GOT3 (cell line): Measurements from ENCODE around the gene DUSP1.

ENCODE experiments used
- DNase-seq: peaks from one replicate; lab custom pipeline; 2025; ENCODE audit warnings: mixed read lengths; lab: John Stamatoyannopoulos, UW

Gene DUSP1

DNA sequence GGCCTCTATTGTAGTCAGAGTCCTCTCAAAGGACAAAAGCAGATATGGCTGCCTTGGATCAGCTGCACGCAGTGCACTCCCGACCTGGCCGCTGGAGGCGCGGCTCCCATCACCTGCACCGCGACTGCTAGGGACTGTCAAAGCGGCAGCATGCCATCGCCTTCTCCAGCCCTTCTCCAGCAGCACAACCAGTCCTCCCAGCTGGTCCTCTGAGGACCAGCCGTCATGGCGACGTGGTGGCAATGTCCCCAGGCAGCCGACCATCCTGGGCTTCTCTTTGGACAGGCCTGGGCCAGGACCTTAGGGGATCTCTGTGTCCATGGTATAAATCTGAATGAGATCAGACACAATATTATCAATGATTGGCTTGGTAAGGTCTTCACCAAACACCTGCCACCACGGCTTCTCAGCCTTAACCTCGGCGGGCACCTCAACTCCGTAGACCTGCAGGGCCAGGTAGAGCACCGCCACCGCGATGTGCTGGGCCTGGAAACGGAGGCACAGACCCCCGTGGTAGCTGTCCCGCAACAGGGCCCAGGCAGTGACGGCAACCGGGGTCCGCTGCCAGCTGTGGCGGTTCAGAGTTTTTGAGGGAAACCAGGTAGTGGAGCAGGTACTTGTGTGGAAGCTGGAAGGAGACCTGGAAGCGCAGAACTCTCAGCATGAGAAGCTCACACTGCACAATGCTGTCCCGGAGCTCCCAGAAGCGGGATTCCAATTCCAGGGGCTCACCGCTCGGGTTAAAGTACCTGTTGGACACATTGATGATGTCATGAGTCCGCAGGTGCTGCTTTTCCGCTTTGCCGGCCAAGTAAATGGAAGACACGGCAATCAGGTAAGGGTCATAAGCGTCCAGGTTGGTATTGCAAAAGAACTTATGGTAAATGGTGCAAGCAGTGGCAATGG, 8.5 kb downstream of the DUSP1 start:
- no peak for DNase-seq

DNA sequence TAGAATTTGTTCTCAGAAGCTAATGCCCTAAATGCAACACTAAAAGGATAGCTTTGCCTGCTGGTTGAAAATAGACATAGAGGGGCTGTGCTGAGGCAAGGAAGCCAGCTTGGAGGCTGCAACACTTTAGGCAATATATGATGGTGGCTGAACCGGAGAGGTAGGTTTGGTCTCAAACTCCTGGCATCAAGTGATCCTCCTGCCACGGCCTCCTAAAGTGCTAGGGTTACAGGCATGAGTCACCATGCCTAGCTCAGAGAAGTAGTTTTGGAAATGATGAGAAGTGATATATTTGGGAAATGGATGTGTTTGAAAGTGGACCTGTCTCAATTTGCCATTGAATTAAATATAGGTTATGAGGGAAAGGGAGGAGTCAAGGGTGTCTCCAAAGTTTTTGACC, 10.0 kb downstream of the DUSP1 start:
- DNase-seq: no peak

DNA sequence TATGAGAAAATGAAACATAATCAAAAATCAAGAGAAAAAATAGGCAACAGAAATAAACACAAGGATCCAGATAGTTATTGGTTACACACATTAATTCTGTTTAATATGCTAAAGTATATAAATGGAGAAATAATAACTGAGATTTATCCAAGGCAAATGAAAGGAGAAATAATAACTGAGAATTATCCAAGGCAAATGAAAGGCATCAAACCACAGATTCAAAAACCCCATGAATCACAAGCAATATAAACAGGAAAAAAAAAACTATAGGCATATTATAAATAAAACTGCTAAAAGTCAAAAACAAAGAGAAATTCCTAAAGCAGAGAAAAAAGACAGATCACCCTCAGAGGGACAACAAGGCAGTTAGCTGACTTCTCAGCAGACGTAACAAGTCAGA, 10.9 kb downstream of the DUSP1 start:
- DNase-seq: no peak

DNA sequence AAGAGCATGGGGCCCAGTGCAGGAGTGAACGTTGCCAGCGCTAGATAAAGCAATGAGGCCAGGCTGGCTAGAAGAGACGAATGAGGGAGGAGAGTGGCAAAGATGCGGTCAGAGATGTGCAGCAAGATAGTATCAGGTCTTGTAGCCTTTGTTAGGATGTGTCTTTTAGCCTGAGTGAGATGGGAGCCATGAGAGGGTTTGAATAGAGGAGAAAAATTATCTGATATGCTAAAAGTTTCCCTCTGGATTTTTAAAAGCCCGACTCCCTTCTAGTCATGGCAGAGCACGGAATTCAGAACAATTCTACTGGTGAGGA, 12.2 kb downstream of the DUSP1 start:
- no peak for DNase-seq

DNA sequence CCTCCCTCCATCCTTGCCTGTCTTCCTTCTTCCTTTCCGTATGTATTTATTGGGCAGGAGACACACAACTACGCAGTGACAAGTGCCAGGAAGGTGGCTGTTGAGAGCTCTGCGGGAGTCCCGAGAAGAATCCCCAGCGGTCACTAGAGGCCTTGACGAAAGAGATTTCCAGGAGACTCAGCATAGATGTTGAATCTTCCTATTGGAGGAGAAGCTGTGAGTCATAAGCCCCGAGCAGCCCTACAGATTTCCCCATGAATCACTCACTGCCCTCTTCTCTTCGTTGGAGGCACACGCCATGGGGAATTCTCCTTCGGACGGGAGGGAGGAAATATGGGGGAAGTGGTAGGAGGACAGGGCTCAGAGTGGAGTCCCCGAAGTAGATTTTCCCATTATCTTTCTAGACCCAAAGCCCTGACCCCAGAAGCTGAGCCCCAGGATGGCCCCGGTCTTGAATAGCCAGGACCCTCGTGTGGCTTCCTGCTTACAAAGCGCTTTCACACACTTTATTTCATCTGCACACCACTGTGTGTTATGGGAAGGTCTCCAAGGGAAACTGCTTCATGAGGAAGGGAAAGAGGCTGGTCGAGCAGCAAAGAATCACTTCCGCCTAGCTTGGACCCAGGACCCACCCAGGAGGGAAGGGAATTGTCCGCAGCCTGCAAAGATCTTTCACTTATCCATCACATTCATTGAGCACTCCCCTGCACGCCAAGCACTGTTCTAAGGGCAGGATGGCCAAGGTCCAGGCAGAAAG, 12.7 kb downstream of the DUSP1 start:
- DNase-seq: peak; percentile 44

DNA sequence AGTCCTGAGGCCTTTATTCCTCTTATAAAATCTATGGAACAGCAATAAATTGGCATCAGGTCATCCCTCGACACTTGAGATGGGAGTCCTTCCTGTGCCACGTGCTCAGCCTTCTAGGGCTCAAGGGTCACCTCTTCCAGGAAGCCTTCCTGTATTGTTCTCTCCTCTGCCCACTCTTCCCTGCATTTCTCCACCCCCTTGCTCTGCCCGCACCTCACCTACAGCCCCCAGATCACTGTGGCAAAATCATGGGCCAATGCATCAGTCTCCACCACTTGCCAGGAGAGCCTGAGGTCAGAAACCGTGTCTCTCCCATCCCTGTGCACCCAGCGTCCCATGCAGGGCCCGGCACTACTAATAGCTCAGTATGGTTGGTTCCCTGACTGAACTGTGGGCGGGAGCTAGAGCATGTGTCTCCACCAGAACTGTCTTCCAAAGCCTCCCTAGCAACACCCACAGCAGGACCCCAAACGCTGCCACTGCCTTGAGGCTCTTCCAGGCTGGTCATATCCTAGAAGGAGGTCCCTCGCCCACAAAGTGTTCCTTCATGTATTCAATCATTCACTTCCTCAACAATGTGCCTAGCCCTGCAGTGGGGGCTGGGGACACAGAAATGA, 13.5 kb downstream of the DUSP1 start:
- DNase-seq: no peak

DNA sequence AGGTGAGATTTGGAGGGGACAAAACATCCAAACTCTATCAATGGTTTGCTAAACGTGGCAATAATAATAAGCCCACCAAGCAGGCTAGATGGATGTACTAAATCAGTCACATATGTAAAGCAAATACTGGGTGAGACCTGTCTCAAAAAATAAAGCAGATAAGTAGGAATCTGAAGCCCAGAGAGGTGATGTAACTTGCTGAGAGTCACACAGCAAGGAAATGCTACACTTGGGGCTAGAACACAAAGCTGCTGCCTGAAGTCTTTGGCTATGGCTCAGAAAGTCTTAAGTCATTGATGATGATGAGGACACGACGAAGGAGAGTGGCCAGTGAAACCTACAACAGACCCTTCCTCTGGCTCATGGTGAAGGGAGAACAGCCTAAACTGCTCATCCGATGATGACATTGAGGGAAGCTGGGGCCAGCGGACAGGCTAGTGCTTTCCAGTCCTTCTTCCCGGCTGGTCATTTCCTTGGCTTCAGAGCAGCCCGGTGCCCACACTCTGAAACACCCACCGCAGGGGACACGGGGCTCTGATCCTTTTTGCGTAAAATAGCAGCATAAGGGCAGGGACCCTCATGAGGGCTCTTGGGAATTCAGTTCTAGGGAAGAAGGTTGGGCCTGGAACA, 14.1 kb downstream of the DUSP1 start:
- no peak for DNase-seq

DNA sequence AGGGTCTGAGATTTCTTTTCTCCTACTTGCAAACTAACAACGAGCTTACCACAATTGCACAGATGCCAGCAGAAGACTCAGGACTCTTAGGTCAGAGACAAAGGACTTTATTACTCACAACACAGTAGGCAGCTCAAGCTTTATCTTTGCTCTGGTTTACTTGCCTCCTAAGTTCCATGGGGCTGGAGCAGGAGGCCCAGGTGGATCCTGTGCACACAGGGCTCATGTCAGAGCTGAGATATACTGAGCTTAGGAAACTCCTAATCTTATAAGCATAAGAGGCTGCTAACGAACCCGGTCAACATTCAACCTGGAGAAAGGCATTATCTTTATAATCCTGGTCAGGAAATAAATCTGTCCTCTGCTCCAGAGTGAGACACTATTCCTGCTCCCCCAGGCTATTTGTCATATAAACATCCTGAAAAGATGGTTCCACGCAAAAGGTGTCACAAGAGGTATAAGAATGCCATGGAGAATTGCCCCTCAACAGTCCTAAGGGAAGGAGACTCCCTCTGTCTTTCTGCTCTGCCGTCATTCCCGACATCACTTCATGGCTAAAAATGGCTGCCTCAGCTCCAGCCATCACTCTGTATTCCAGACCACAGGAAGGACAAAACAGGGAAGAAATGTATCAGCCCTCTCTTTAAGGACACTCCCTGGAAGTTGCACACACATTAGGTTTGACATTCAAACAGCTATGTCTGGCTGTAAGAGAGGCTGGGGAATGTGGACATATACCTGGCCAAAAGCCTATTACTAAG, 16.2 kb downstream of the DUSP1 start:
- DNase-seq: no peak

DNA sequence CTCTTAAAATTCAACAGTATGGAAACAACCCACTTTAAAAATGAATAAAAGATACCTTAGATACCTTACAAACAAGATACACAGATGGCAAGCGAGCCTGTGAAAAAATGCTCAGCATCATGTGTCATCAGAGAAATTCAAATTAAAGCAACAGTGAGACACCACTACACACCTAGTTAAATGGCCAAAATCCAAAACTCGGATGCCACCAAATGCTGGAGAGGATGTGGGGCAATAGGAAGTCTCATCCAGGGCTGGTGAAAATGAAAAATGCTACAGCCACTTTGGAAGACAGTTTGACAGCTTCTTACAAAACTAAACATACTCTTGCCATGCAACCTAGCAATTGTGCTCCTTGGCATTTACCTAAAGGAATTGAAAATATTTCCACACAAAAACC, 17.9 kb downstream of the DUSP1 start:
- DNase-seq: no peak

DNA sequence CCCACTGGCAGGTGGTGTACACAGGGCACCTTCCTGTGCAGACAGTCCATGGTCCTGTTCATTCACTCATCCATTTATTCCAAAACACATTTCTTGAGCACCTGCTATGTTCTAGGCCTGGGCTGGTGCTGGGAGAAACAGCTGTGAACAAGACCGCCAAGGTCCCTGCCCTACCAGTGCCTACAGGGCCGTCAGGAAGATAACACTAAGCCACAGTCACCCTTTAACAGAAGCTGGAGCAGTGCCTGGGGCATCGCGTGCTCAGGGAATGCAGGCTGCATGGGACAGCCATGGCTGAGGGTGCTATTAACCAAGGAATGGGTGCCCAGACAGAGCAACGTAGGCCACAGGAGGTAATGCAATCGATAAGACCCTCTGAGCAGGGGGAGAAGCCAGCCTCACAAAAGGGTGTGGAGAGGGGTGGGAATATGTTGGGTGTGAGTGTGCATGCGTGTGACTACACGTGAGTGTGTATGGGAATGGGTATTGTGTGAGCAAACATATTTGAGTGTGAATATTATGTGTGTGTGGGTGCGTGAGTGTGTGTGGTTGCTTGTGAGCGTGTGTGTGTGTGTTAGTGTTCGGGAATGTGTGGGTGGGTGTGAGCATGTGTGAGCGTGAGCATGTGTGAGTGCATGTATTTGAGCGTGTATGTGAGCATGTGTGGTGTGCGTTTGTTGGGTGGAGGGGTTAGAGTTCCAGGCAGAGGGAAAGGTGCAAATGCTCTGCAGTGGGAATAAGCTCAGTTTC, 19.1 kb downstream of the DUSP1 start:
- DNase-seq: no peak

DNA sequence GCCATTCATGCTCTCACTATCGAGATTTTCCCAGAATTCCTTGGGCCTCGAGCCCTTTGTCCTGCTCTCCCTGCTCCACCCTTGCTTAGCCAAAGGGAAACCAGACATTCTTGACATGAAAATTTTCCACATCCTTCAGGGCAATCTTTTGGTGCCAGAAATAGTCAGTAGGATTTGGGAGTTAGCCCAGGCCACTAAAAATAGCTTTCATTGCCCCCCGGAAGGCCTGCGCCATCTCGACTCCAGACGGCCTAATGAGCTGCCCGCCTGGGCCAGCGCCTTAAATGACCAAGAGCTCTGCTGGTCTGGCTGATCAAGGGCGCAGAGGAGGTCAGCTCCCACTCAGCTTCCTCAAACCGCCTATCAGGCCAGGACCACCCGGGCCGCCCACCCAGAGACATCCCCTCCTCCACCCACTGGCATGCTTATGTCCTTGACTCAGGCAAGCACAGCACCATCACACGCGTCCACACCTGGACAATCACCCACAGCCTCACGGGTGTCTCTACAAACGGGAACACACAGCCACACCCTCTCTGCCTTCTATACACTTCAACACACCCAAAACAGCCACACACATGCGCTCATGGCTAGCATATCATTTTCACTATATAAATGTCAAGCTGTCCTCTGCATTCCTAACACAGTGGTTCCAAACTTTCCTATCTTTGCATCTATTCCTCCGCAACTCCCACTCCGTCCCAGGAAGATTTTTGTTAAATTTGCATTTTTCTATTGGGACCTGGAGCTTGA, 20.9 kb downstream of the DUSP1 start:
- no peak for DNase-seq

DNA sequence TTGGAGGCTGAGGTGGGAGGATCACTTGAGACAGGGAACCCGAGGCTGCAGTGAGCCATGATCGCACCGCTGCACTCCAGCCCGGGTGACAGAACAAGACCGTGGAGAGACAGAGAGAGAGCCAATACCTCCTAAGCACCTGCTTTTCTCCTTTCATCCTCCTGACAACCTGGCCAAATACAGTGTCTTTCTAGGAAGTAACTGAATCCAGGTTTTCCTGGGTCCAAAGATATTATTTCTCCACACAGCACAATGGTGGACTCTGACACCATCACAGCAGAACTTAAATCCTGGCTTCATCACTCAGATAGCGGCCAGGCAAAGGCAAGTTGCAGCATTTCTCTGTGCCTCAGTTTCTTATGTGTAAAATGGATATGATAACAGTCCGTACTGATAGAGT, 21.9 kb downstream of the DUSP1 start:
- DNase-seq: no peak

DNA sequence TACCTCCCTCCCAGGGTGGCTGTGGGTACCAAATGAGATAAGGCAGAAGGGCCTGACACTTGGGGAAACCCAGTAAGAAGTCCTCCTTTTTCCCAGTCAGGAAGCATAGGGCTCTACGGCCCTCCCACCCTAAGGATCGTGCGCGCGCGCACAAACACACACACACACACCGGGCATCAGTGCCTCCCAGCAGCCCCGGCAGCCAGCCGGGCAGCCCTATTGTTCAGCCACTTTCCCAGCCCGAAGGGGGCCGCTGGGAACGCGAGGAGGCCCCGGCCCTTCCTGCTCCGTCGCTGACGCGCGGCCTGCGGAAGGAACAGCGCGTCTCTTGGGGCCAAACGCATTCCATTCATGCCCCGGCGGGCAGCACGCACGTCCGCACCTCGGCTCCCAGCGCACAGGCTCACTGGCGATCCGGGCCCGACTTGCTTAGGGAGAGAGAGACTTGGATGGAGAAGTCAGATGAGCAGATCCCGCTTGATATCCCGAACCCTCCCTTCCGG, 22.6 kb downstream of the DUSP1 start:
- DNase-seq: no peak

DNA sequence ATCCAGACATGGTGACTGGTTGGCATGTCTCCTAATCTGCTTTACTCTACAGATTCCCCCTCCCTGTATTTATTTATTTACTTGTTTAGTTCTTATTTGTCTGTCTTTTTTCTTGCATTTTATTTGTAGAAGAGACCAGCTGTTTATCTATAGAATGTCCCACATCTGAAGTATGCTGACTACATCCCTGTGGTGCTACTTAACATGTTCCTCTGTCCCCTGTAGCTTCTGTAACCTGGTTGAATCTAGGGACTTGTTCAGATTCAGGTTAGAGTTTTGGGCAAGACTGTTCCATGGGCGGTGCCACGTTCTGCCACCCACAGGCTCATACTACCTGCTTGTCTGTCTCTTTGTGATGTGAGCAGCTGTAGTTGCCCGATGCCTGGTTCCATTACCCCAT, 23.5 kb downstream of the DUSP1 start:
- no peak for DNase-seq

DNA sequence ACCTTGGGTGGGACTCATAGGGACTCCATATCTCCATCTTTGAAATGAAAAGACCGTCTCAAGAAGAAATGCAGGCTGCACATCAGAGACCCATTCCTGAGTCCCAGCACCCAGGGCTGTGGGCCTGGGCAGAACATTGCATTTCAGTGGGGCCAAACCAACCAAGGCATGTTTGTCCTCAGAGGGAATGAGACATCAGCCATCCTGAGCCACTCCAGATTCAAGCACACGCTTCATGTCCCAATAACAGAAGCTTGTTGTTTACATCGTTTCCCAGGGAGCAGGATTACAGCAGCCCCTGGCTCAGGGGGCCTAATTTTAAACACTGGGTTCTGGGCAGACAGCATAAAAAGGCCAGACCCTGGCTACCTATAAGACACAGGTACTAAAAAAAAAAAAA, 24.3 kb downstream of the DUSP1 start:
- DNase-seq: no peak

DNA sequence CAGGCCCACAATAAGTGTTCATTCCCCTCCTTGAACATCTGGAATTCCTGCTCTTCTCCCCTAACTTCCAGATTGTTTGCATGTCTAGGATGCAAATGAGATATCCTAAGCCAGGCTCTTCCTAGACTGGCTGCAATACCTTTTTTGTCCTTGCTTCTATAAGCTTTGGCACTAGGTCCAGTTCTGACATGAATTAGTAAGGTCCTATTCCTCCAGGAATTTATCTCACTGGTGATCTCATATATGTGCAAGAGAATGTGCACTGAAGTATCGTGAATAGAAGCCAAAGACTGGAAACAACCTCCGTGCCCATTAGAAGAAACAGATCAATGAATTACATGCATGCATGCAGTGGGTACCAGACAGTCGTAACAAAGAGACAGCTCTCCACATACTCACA, 25.2 kb downstream of the DUSP1 start:
- no peak for DNase-seq

DNA sequence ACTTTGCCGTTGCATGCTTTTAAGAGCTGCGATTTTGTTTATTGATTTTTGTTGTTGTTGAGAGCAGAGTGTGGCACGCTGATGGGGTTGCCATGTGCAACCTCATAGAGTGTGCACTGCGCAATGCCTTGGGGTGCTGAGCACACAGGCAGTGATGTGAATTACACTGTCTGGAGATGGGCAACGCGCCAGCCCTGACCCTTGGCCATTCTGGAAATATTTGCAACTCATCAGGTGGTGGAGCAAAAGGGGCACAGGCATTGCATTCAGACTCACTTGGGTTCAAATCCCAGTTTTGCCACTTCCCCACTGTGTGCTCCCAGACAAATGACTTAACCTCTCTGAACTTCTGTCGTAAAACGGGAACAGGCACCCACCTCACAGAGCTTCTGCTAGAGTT, 25.6 kb downstream of the DUSP1 start:
- DNase-seq: no peak

DNA sequence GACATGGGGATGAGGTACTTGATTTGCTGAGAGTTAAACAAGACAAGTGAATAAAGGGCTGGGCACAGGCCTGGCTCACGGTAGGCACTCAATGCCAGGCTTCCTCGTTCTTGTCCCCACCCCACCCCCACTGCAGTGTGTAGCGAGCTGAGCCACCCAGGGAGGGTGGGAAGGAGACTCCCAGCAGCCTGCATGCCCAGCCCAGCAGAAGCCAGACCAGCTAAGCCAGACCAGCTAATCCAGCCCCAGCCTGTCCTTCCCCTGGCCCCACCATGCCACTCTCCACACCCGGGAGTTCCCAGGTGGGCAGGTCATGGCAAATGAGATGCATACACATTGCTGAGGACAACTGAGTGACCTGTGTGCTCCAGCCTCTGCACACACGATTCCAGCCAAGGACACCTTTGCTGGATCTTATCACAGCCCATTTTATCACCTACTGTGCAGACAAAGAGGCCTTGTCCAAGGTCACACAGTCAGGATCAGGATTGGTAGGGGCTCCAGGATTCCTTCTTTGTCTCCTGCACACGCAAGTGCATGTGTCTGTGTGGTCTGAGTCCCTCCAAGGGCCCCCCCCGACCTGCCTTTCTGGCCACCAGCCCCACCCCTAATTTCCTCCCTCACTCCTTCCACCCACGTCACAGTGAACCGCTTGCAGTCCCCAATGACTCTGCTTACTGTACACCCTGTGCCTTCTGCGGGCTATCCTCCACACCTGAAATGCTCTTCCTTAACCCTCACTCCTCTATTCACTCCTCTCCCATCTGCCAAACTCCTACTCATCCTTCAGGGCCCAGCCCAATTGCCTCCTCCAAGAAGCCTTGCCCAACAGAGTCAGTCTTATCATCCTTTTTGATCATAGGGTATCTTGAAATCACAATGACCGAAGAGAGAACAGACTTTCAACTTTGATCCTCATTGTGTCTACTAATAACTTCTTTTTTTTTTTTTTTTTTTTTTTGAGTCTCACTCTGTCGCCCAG, 26.6 kb downstream of the DUSP1 start:
- no peak for DNase-seq
